ENCODE data around the gene IGBP1.
"Not testable (repeated sequence)": the region's sequence is repeated elsewhere in the genome, so short reads cannot be mapped to it uniquely, and the experiment has no call there.

Gene IGBP1

GRCh38 chrX:70166601-70167590 is 33.6 kb downstream of the IGBP1 start:
- DNase-seq (ENCODE audit: low spot score), result no peak

- peak; percentile 40 for DNase-seq (ENCODE audit: low spot score)
Observed at GRCh38 chrX:70168238-70169188, 35.3 kb downstream of the IGBP1 start.

- no peak for DNase-seq (ENCODE audit: low spot score)
Observed at GRCh38 chrX:70169281-70169680, 36.0 kb downstream of the IGBP1 start.

- DNase-seq (ENCODE audit: low spot score), result no peak
Observed at GRCh38 chrX:70171624-70172023, 38.4 kb downstream of the IGBP1 start.

- DNase-seq (ENCODE audit: low spot score), result no peak
Observed at GRCh38 chrX:70172221-70172620, 39.0 kb downstream of the IGBP1 start.

GRCh38 chrX:70172964-70173363 is 39.7 kb downstream of the IGBP1 start:
- no peak for DNase-seq (ENCODE audit: low spot score)

- no peak for DNase-seq (ENCODE audit: low spot score)
Observed at GRCh38 chrX:70174754-70175153, 41.5 kb downstream of the IGBP1 start.

GRCh38 chrX:70175338-70175737 is 42.1 kb downstream of the IGBP1 start:
- no peak for DNase-seq (ENCODE audit: low spot score)

- no peak for DNase-seq (ENCODE audit: low spot score)
Observed at GRCh38 chrX:70176938-70177533, 43.8 kb downstream of the IGBP1 start, which contains the start of gene DGAT2L6. TSS of gene DGAT2L6 (plus strand) at chrX:70177483. CDS start at chrX:70177583, 100 bp downstream.

GRCh38 chrX:70183091-70183490 is 49.8 kb downstream of the IGBP1 start:
- DNase-seq (ENCODE audit: low spot score), result no peak

- DNase-seq (ENCODE audit: low spot score), result no peak
Observed at GRCh38 chrX:70190225-70190624, 57.0 kb downstream of the IGBP1 start.

GRCh38 chrX:70196961-70197720 is 63.9 kb downstream of the IGBP1 start:
- no peak for DNase-seq (ENCODE audit: low spot score)

- DNase-seq (ENCODE audit: low spot score), result no peak
Observed at GRCh38 chrX:70201732-70202131, 68.5 kb downstream of the IGBP1 start.

- DNase-seq (ENCODE audit: low spot score), result no peak
Observed at GRCh38 chrX:70208479-70208878, 75.2 kb downstream of the IGBP1 start.

- not testable (repeated sequence) for DNase-seq (ENCODE audit: low spot score)
Observed at GRCh38 chrX:70209570-70209969, 76.3 kb downstream of the IGBP1 start.

Measured in kidney capillary endothelial cell (primary cell).